ENCODE measurements around the gene TMEM100.

- TF ChIP-seq CTCF (conservative IDR thresholded peaks at IDR 0.05 in 1 of 2, IDR thresholded peaks at IDR 0.05 in 1 of 2; ENCODE audit: low read depth in 1 of 2, low read length in 2 of 2) (peak; percentile 74 to 78), EZH2 (IDR thresholded peaks at IDR 0.05; ENCODE audit: low read length, missing control alignments) (no peak)
Measured at GRCh38 chr17:55717898-55718735, 4.5 kb downstream of the TMEM100 start.
